Stimulated activated naive CD4-positive, alpha-beta T cell (primary cell): Measurements from ENCODE around the gene SEMA4A.
"Not testable (repeated sequence)": the region's sequence is repeated elsewhere in the genome, so short reads cannot be mapped to it uniquely, and the experiment has no call there.

Experiments used
- DNase-seq, 6 experiments: peaks; one replicate each; lab custom pipeline; 2025; lab: John Stamatoyannopoulos, UW

The SEMA4A gene

GRCh38 chr1:156194300-156194652 is 40.9 kb downstream of the SEMA4A start:
- no peak for DNase-seq

GRCh38 chr1:156195853-156196252 is 42.5 kb downstream of the SEMA4A start:
- DNase-seq, result no peak

- DNase-seq, result no peak
These were observed 43.1 kb downstream of the SEMA4A start for GRCh38 chr1:156196445-156196844.

- DNase-seq, result no peak
These were observed 45.5 kb downstream of the SEMA4A start for GRCh38 chr1:156198831-156199349.

GRCh38 chr1:156200044-156200443 is 46.7 kb downstream of the SEMA4A start:
- no peak for DNase-seq

GRCh38 chr1:156203331-156203730 is 49.9 kb downstream of the SEMA4A start:
- DNase-seq, result no peak

GRCh38 chr1:156204686-156205085 is 51.3 kb downstream of the SEMA4A start:
- no peak for DNase-seq

GRCh38 chr1:156211243-156211642 is 57.9 kb downstream of the SEMA4A start:
- no peak for DNase-seq

GRCh38 chr1:156212130-156212529 is 58.7 kb downstream of the SEMA4A start:
- DNase-seq, result no peak

- DNase-seq, result peak; percentile 90 to 99 (median 96)
These were observed 59.7 kb downstream of the SEMA4A start, which contains the start of gene PMF1 for GRCh38 chr1:156212833-156213643. Gene PMF1, plus strand, starts transcription at chr1:156213007. Its CDS starts 9 bp downstream, at chr1:156213016.

GRCh38 chr1:156213644-156213966 is 60.2 kb downstream of the SEMA4A start:
- DNase-seq, result no peak

- DNase-seq, result no peak
These were observed 60.8 kb downstream of the SEMA4A start for GRCh38 chr1:156214024-156214748.

- DNase-seq, result not testable (repeated sequence)
These were observed 63.1 kb downstream of the SEMA4A start for GRCh38 chr1:156216361-156217086.

GRCh38 chr1:156217871-156218270 is 64.5 kb downstream of the SEMA4A start:
- peak in 2 of 6 experiments; percentile 21 to 31 for DNase-seq

GRCh38 chr1:156220226-156220625 is 66.8 kb downstream of the SEMA4A start:
- DNase-seq, result no peak

GRCh38 chr1:156221986-156222692 is 68.8 kb downstream of the SEMA4A start:
- no peak for DNase-seq

- no peak for DNase-seq
These were observed 72.3 kb downstream of the SEMA4A start for GRCh38 chr1:156225677-156226014.

- DNase-seq, result no peak
These were observed 72.7 kb downstream of the SEMA4A start for GRCh38 chr1:156226116-156226538.

- DNase-seq, result no peak
These were observed 73.4 kb downstream of the SEMA4A start for GRCh38 chr1:156226782-156227181.
